Measurements from ENCODE around the gene CISH.

Gene CISH

GRCh38 chr3:50637945-50638344 is 26.4 kb upstream of the CISH start:
- in situ Hi-C loops (cut with MboI; ENCODE audit: low sequenced_read_pairs), result no loop called here

GRCh38 chr3:50637011-50637410 is 25.4 kb upstream of the CISH start:
- in situ Hi-C loops (cut with MboI; ENCODE audit: low sequenced_read_pairs), result no loop called here

GRCh38 chr3:50635066-50635465 is 23.5 kb upstream of the CISH start:
- in situ Hi-C loops (cut with MboI; ENCODE audit: low sequenced_read_pairs), result no loop called here

- in situ Hi-C loops (cut with MboI; ENCODE audit: low sequenced_read_pairs), result no loop called here
Measured at GRCh38 chr3:50633230-50633790, 21.7 kb upstream of the CISH start.

GRCh38 chr3:50632450-50632849 is 20.9 kb upstream of the CISH start:
- in situ Hi-C loops (cut with MboI; ENCODE audit: low sequenced_read_pairs), result no loop called here

GRCh38 chr3:50630877-50631276 is 19.3 kb upstream of the CISH start:
- in situ Hi-C loops (cut with MboI; ENCODE audit: low sequenced_read_pairs), result no loop called here

- in situ Hi-C loops (cut with MboI; ENCODE audit: low sequenced_read_pairs), result no loop called here
Measured at GRCh38 chr3:50630394-50630793, 18.8 kb upstream of the CISH start.

GRCh38 chr3:50628601-50629000 is 17.0 kb upstream of the CISH start:
- in situ Hi-C loops (cut with MboI; ENCODE audit: low sequenced_read_pairs), result no loop called here

GRCh38 chr3:50627407-50628051 is 16.0 kb upstream of the CISH start:
- in situ Hi-C loops (cut with MboI; ENCODE audit: low sequenced_read_pairs), result no loop called here

- in situ Hi-C loops (cut with MboI; ENCODE audit: low sequenced_read_pairs), result no loop called here
Measured at GRCh38 chr3:50626401-50626800, 14.8 kb upstream of the CISH start.

- in situ Hi-C loops (cut with MboI; ENCODE audit: low sequenced_read_pairs), result no loop called here
Measured at GRCh38 chr3:50625231-50626182, 13.9 kb upstream of the CISH start.

- in situ Hi-C loops (cut with MboI; ENCODE audit: low sequenced_read_pairs), result loop anchor here (25.0 kb wide), 1 partner anchor 738 kb away; no protein-coding TSS in a partner anchor
Measured at GRCh38 chr3:50624634-50625033, 13.1 kb upstream of the CISH start.

- in situ Hi-C loops (cut with MboI; ENCODE audit: low sequenced_read_pairs), result loop anchor here (25.0 kb wide), 1 partner anchor 738 kb away; no protein-coding TSS in a partner anchor
Measured at GRCh38 chr3:50623840-50624474, 12.4 kb upstream of the CISH start.

- in situ Hi-C loops (cut with MboI; ENCODE audit: low sequenced_read_pairs), result loop anchor here (25.0 kb wide), 1 partner anchor 739 kb away; no protein-coding TSS in a partner anchor
Measured at GRCh38 chr3:50622881-50623280, 11.3 kb upstream of the CISH start.

- in situ Hi-C loops (cut with MboI; ENCODE audit: low sequenced_read_pairs), result loop anchor here (25.0 kb wide), 1 partner anchor 741 kb away; no protein-coding TSS in a partner anchor
Measured at GRCh38 chr3:50620820-50621219, 9.2 kb upstream of the CISH start.

- in situ Hi-C loops (cut with MboI; ENCODE audit: low sequenced_read_pairs), result loop anchor here (25.0 kb wide), 1 partner anchor 742 kb away; no protein-coding TSS in a partner anchor
Measured at GRCh38 chr3:50620420-50620819, 8.8 kb upstream of the CISH start.

GRCh38 chr3:50617911-50618481 is 6.4 kb upstream of the CISH start:
- in situ Hi-C loops (cut with MboI; ENCODE audit: low sequenced_read_pairs), result loop anchor here (25.0 kb wide), 1 partner anchor 744 kb away; no protein-coding TSS in a partner anchor

- in situ Hi-C loops (cut with MboI; ENCODE audit: low sequenced_read_pairs), result loop anchor here (25.0 kb wide), 1 partner anchor 745 kb away; no protein-coding TSS in a partner anchor
Measured at GRCh38 chr3:50617096-50617791, 5.7 kb upstream of the CISH start, which contains the start of gene MAPKAPK3. Gene MAPKAPK3, plus strand, starts transcription at chr3:50617151. Its CDS starts 415 bp downstream, at chr3:50617566.

- in situ Hi-C loops (cut with MboI; ENCODE audit: low sequenced_read_pairs), result loop anchor here (25.0 kb wide), 1 partner anchor 746 kb away; no protein-coding TSS in a partner anchor
Measured at GRCh38 chr3:50616770-50617095, 5.2 kb upstream of the CISH start.

All from HL-60/S4 (cell line).